Measurements from ENCODE around the gene CUL9. TPM values are rescaled to one million over a fixed set of nuclear protein-coding genes. Genes with fewer than 3 reads are reported as not detected.
A peak's percentile ranks its signal among the peaks of the same experiment; 100 is the strongest.

The CUL9 gene
- total RNA-seq, 1 donor from 2014 or later: 18.4 TPM

DNA sequence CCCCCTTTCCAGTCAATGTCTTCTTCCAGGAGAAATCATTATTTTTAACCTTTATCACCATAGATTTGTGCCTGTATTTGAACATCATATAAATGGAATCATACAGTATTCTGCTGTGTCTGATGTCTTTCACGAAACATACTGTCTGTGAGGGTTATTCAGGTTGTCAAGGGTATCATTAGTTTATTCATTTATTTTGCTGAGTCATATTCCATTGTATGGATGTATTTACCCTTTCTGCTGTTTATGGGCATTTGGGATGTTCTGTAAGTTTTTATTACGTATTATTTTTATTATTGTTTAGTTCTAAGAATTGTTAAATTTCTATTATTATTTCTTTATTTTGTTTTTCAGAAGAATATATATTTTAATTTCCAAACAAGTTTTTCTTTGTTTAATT lies 25.3 kb downstream of the CUL9 start:
- TF ChIP-seq, protein P1, sequence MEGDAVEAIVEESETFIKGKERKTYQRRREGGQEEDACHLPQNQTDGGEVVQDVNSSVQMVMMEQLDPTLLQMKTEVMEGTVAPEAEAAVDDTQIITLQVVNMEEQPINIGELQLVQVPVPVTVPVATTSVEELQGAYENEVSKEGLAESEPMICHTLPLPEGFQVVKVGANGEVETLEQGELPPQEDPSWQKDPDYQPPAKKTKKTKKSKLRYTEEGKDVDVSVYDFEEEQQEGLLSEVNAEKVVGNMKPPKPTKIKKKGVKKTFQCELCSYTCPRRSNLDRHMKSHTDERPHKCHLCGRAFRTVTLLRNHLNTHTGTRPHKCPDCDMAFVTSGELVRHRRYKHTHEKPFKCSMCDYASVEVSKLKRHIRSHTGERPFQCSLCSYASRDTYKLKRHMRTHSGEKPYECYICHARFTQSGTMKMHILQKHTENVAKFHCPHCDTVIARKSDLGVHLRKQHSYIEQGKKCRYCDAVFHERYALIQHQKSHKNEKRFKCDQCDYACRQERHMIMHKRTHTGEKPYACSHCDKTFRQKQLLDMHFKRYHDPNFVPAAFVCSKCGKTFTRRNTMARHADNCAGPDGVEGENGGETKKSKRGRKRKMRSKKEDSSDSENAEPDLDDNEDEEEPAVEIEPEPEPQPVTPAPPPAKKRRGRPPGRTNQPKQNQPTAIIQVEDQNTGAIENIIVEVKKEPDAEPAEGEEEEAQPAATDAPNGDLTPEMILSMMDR (conservative IDR thresholded peaks at IDR 0.05; ENCODE audit: low read depth, low read length): no peak
- no peak overlapping the region for H3K4me3 ChIP-seq (ENCODE audit: low read depth, low read length)
- DNase-seq (ENCODE audit: low read depth): no peak

DNA sequence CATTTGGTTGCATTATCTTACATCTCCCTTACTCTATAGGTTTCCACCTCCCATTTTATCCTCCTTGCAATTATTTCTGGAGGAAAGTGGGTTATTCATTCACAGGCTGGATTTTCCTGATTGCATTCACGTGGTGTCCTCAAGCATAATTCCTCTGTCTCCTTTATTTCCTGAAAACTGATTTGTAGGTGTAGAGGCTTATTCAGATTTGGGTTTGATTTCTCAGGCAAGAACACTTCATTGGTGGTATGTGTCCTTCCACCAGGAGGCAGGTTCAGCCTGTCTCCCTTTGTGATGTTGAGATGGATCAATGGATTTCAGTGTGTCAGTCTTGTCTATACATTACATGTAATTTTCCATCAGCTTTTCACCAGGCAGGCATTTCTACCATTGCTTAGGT lies 30.0 kb downstream of the CUL9 start:
- H3K4me3 ChIP-seq (ENCODE audit: low read depth, low read length): no peak overlapping the region
- DNase-seq (ENCODE audit: low read depth): peak; percentile 9
- TF ChIP-seq, protein P1 (conservative IDR thresholded peaks at IDR 0.05; ENCODE audit: low read depth, low read length): peak; percentile 40

DNA sequence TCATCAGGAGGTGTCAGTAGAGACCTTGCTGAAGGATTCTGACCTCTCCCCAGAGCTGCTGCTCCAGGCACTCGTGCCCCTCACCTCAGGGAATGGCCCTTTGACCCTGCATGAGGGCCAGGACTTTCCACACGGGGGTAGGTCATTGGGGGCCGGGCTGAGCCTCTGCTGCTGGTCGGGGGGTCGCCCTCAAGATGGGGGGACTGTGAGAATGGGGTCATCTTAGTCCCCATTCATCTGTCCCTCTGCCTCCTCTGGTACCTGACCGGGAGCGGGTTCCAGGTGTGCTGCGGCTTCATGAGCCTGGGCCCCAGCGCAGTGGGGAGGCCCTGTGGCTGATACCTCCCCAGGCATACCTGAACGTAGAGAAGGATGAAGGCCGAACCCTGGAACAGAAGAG lies 31.4 kb downstream of the CUL9 start:
- no peak for DNase-seq (ENCODE audit: low read depth)
- H3K4me3 ChIP-seq (ENCODE audit: low read depth, low read length): no peak overlapping the region
- TF ChIP-seq, protein P1 (conservative IDR thresholded peaks at IDR 0.05; ENCODE audit: low read depth, low read length): no peak

DNA sequence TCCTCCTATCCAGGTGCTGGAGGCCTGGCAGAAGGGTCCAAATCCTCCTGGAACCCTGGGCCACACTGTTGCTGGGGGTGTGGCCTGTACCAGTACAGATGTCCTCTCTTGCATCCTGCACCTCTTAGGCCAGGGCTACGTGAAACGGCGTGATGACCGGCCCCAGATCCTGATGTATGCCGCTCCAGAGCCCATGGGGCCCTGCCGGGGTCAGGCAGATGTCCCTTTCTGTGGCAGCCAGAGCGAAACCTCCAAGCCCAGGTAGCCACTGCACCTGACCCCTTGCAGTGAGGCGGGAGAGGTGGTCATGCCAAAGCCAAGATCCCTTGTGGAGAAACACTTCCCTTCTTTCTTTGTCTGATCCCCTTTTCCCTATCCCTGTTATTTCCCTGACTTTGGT lies 33.1 kb downstream of the CUL9 start:
- TF ChIP-seq, protein P1 (conservative IDR thresholded peaks at IDR 0.05; ENCODE audit: low read depth, low read length): no peak
- no peak overlapping the region for H3K4me3 ChIP-seq (ENCODE audit: low read depth, low read length)
- no peak for DNase-seq (ENCODE audit: low read depth)

DNA sequence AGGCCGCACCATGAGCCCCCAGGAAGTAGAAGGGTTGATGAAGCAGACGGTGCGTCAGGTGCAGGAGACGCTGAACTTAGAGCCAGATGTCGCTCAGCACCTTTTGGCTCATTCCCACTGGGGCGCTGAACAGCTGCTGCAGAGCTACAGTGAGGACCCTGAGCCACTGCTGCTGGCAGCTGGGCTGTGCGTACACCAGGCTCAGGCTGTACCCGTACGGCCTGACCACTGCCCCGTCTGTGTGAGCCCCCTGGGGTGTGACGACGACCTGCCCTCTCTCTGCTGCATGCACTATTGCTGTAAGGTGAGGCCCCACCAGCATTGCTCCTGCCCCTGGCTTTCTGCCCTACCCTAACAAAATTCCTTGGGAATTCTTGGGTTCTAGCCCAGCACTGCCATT lies 34.2 kb downstream of the CUL9 start:
- H3K4me3 ChIP-seq (ENCODE audit: low read depth, low read length): no peak overlapping the region
- TF ChIP-seq, protein P1 (conservative IDR thresholded peaks at IDR 0.05; ENCODE audit: low read depth, low read length): no peak
- no peak for DNase-seq (ENCODE audit: low read depth)

DNA sequence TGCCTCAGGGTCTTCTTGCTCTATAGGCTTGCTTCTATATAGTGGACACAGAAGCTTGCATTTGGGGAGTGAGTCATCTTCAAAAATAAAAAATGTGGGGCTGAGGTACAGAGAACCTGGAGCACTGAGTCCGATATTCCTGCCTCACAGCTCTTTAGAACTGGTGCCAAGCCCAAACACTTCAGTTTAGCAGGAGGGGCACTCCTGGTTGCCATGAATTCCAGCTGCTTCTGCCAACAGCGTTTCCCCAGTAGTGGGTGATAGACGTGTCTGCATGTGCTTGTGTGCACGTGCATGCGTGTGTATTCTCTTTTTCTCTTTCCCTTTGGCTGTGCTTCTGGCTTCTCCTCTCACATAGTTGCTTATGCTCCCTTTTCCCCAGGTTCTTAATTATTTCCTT lies 35.4 kb downstream of the CUL9 start:
- no peak for DNase-seq (ENCODE audit: low read depth)
- no peak overlapping the region for H3K4me3 ChIP-seq (ENCODE audit: low read depth, low read length)
- TF ChIP-seq, protein P1 (conservative IDR thresholded peaks at IDR 0.05; ENCODE audit: low read depth, low read length): no peak

DNA sequence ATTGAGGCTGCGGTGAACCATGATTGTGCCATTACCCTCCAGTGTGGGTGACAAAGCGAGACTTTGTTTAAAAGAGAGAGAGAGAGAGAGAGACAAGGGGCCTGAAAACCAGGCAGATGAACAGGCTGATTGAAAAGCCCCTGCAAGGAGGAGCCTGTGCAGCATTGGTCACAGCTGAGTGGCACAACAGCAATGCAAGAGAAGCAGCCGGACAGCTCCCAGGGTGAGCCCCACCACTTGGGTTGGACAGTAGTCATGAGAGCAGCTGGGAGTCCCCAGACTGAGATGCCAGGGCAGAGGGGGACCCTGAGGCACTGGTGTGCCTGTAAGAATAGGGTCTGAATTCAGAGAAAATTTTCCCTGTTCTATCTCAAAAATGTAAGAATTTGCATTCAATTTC lies 37.1 kb downstream of the CUL9 start:
- no peak overlapping the region for H3K4me3 ChIP-seq (ENCODE audit: low read depth, low read length)
- TF ChIP-seq, protein P1 (conservative IDR thresholded peaks at IDR 0.05; ENCODE audit: low read depth, low read length): no peak
- no peak for DNase-seq (ENCODE audit: low read depth)

Measured in epithelial cell of proximal tubule (primary cell).